DND-41 (cell line): ENCODE data around the gene SMIM1.

Source experiments
- ATAC-seq: fragments of 200-7000 bp; cut with Tn5 transposase; 3 replicates; pipeline ENCODE4 v1.9.1; 2021; ENCODE audit warnings: low read depth; ENCODE audit not compliant: insufficient read depth
- DNase-seq: peaks from one replicate; pipeline ENCODE4 v3.0.0-alpha.2; 2020
- H2AFZ ChIP-seq: 2 replicates; pipeline ENCODE4 v1.6.0; 2012; ENCODE audit warnings: low read depth, low read length
- H3K27ac ChIP-seq: 2 replicates; pipeline ENCODE4 v1.5.1; 2012; ENCODE audit warnings: low read length, inconsistent platforms
- H3K27me3 ChIP-seq: fragments of 200-600 bp; sonication (generic); 2 replicates; pipeline ENCODE4 v1.6.0; 2012; ENCODE audit warnings: low read length, mild to moderate bottlenecking, inconsistent platforms; ENCODE audit not compliant: insufficient read depth, poor library complexity
- H3K36me3 ChIP-seq: 2 replicates; pipeline ENCODE4 v1.5.1; 2012; ENCODE audit warnings: low read length, inconsistent platforms; ENCODE audit not compliant: insufficient read depth
- H3K4me1 ChIP-seq: 2 replicates; pipeline ENCODE4 v1.5.1; 2012; ENCODE audit warnings: mild to moderate bottlenecking, low read length; ENCODE audit not compliant: insufficient read depth
- H3K4me2 ChIP-seq: 2 replicates; pipeline ENCODE4 v1.6.0; 2012; ENCODE audit warnings: mild to moderate bottlenecking, moderate library complexity, low read length, inconsistent platforms; ENCODE audit not compliant: insufficient read depth
- H3K4me3 ChIP-seq, 2 experiments: fragments of 200-600 bp in 1 of 2; shearing (Covaris generic) in 1 of 2; 2 replicates each; pipeline ENCODE4 v1.5.1; 2012 to 2016; ENCODE audit warnings: inconsistent platforms in 2 of 2, low read length in 2 of 2, mild to moderate bottlenecking in 2 of 2, low read depth in 1 of 2, moderate library complexity in 1 of 2
- H3K79me2 ChIP-seq: 2 replicates; pipeline ENCODE4 v1.6.0; 2012; ENCODE audit warnings: low read length, inconsistent platforms; ENCODE audit not compliant: insufficient read depth
- H3K9ac ChIP-seq: 2 replicates; pipeline ENCODE4 v1.6.0; 2012; ENCODE audit warnings: low read depth, mild to moderate bottlenecking, inconsistent platforms, low read length, moderate library complexity
- H3K9me3 ChIP-seq: 2 replicates; pipeline ENCODE4 v1.5.1; 2012; ENCODE audit warnings: low read length, moderate library complexity, mild to moderate bottlenecking, inconsistent platforms; ENCODE audit not compliant: insufficient read depth, severe bottlenecking
- H4K20me1 ChIP-seq: 2 replicates; pipeline ENCODE4 v1.6.0; 2012; ENCODE audit warnings: low read length; ENCODE audit not compliant: insufficient read depth
- EZH2 ChIP-seq: IDR thresholded peaks from 3 replicates; pipeline ENCODE4 v1.6.1; 2012; ENCODE audit warnings: borderline replicate concordance, low read depth, mild to moderate bottlenecking, moderate library complexity, low read length, inconsistent platforms; ENCODE audit not compliant: severe bottlenecking
- TF ChIP-seq, protein P1 (sequence below): IDR thresholded peaks from 2 replicates; pipeline ENCODE4 v1.5.1; 2012; ENCODE audit warnings: borderline replicate concordance, low read length, moderate library complexity, mild to moderate bottlenecking; ENCODE audit not compliant: poor library complexity, severe bottlenecking; ENCODE audit errors: extremely low read depth

Gene SMIM1

DNA sequence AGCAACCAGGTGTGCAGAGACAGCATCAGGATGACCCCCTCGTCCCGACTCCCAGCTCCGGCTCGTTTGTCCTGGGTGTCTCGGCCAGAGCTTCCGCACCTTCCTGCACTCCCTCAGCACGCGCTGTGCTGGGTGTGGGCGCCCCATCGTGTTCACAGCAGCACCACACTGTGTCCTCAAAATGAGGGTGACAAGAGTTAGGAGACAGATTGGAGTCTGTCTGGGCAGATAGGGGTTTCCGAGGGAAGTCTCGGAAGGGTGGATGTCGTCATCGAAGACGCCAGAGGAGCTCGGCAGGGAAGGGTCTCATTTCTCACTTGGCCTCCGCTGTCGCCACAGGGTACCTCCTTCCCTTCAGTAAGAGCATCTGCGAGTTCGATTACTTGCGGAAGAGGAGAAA is 16.2 kb upstream of the SMIM1 start:
- Histone ChIP-seq H3K79me2 (no peaks in the 10 kb centered on the region), H4K20me1 (no peaks in the 10 kb centered on the region; the same call in 1 of the 2 replicates), H3K27ac (no peak overlapping the region), H2AFZ (no peak overlapping the region), H3K9me3 (no peaks in the 10 kb centered on the region), H3K4me1 (no peaks in the 10 kb centered on the region), H3K27me3 (no peaks in the 10 kb centered on the region), H3K36me3 (no peaks in the 10 kb centered on the region), H3K4me3 (no peak overlapping the region), H3K4me2 (no peak overlapping the region), H3K9ac (no peak overlapping the region)
- TF ChIP-seq, protein P1, sequence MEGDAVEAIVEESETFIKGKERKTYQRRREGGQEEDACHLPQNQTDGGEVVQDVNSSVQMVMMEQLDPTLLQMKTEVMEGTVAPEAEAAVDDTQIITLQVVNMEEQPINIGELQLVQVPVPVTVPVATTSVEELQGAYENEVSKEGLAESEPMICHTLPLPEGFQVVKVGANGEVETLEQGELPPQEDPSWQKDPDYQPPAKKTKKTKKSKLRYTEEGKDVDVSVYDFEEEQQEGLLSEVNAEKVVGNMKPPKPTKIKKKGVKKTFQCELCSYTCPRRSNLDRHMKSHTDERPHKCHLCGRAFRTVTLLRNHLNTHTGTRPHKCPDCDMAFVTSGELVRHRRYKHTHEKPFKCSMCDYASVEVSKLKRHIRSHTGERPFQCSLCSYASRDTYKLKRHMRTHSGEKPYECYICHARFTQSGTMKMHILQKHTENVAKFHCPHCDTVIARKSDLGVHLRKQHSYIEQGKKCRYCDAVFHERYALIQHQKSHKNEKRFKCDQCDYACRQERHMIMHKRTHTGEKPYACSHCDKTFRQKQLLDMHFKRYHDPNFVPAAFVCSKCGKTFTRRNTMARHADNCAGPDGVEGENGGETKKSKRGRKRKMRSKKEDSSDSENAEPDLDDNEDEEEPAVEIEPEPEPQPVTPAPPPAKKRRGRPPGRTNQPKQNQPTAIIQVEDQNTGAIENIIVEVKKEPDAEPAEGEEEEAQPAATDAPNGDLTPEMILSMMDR: no peak
- no peak for TF ChIP-seq EZH2
- no peak for DNase-seq
- ATAC-seq: no peak

DNA sequence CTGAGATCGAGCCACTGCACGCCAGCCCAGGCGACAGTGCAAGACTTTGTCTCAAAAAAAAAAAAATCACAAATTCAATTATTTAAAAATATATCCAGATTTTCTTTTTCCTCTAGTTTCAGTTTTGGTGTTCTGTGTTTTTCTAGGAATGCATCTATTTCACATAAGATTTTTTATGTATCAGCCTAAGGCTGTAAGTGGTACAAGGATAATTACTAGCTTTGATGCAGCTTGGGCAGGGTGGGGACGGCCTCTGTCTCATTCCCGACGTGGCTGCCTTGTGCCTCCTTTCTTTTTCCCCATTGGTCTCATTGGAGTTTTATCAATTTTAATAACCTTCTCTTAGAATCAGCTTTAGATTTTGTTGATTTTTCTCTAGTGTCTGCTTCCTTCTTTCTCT is 13.4 kb upstream of the SMIM1 start:
- no peak overlapping the region for H3K9ac ChIP-seq
- no peaks in the 10 kb centered on the region for H3K79me2 ChIP-seq
- no peak overlapping the region for H3K4me3 ChIP-seq
- ATAC-seq: no peak
- no peak overlapping the region for H2AFZ ChIP-seq
- H4K20me1 ChIP-seq: peaks cover 5% of the 10 kb centered on the region
- DNase-seq: no peak
- no peaks in the 10 kb centered on the region for H3K4me1 ChIP-seq
- no peak overlapping the region for H3K27ac ChIP-seq
- no peaks in the 10 kb centered on the region for H3K9me3 ChIP-seq
- TF ChIP-seq, protein P1: no peak
- no peak for TF ChIP-seq EZH2
- H3K27me3 ChIP-seq: no peaks in the 10 kb centered on the region
- no peaks in the 10 kb centered on the region for H3K36me3 ChIP-seq
- no peak overlapping the region for H3K4me2 ChIP-seq

DNA sequence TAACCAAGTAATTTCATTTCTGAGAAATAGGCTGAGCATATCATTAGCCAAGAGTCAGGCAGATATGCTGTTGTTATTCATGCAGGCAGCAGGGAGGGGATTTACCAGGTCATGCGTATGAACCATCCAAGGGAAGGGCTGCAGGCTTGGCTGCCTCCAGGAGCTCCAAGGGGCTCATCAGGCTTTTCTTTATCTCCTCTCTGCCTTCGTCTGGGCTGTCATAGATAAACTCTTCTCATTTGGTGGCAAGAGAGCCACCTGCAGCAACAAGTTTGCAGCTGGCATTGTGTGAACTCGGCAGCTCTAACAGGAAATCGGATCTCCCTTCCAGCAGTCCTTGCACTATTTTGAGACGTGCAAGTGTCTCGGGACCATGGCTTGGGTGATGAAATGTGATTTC is 12.8 kb upstream of the SMIM1 start:
- H3K9ac ChIP-seq: no peak overlapping the region
- H3K4me1 ChIP-seq: no peaks in the 10 kb centered on the region
- no peaks in the 10 kb centered on the region for H3K79me2 ChIP-seq
- H3K9me3 ChIP-seq: no peaks in the 10 kb centered on the region
- no peaks in the 10 kb centered on the region for H3K27me3 ChIP-seq
- no peak overlapping the region for H3K4me3 ChIP-seq
- TF ChIP-seq, protein P1: no peak
- TF ChIP-seq EZH2: no peak
- no peak for ATAC-seq
- H2AFZ ChIP-seq: no peak overlapping the region
- no peaks in the 10 kb centered on the region for H3K36me3 ChIP-seq
- no peak overlapping the region for H3K27ac ChIP-seq
- peaks cover 5% of the 10 kb centered on the region for H4K20me1 ChIP-seq
- DNase-seq: no peak
- H3K4me2 ChIP-seq: no peak overlapping the region
